HEK293 (cell line): Measurements from ENCODE around the gene TACC2.

ENCODE experiments used
- CTCF ChIA-PET: fragments of 350-600 bp; formaldehyde crosslinking; extraction: SDS; loops from one replicate; lab custom pipeline; 2021; ENCODE audit warnings: antibody characterized with exemption; lab: Yijun Ruan, JAX
- POLR2A ChIA-PET: fragments of 300-600 bp; formaldehyde crosslinking; extraction: SDS; loops from one replicate; lab custom pipeline; 2020; ENCODE audit warnings: antibody characterized with exemption, inconsistent platforms; lab: Yijun Ruan, JAX
- H3K27ac ChIP-seq: fragments of 200-500 bp; sonication (Bioruptor generic); 2 replicates; pipeline ENCODE4 v1.5.1; 2014; ENCODE audit warnings: low read depth, low read length, control low read depth, inconsistent platforms; ENCODE audit errors: extremely low read depth
- H3K36me3 ChIP-seq, 2 experiments: fragments of 200-500 bp in 1 of 2; sonication (Bioruptor generic) in 1 of 2; 1 replicate in 1 of 2; 2 replicates in 1 of 2; pipeline ENCODE4 v1.5.1; 2014 to 2017; ENCODE audit warnings: inconsistent platforms in 2 of 2, low read length in 2 of 2; ENCODE audit not compliant: control insufficient read depth in 2 of 2, insufficient read depth in 1 of 2
- H3K4me1 ChIP-seq: fragments of 200-500 bp; sonication (Bioruptor generic); 2 replicates; pipeline ENCODE4 v1.5.1; 2014; ENCODE audit warnings: mild to moderate bottlenecking, low read length, inconsistent platforms; ENCODE audit not compliant: control insufficient read depth, insufficient read depth
- H3K4me3 ChIP-seq: 2 replicates; pipeline ENCODE4 v1.5.1; 2011; ENCODE audit warnings: low read depth, mild to moderate bottlenecking, control low read depth, low read length, moderate library complexity
- H3K9me3 ChIP-seq: fragments of 200-500 bp; sonication (Bioruptor generic); 2 replicates; pipeline ENCODE4 v1.5.1; 2014; ENCODE audit warnings: low read depth, low read length, inconsistent platforms; ENCODE audit not compliant: control insufficient read depth, insufficient read depth
- ATF2 ChIP-seq: fragments of 450-650 bp; formaldehyde crosslinking; IDR thresholded peaks from 2 replicates; pipeline ENCODE4 v1.5.1; 2016; ENCODE audit warnings: missing biosample characterization, missing genetic modification characterization, low read depth
- INSM2 ChIP-seq: fragments of 450-650 bp; formaldehyde crosslinking; IDR thresholded peaks from 2 replicates; pipeline ENCODE4 v1.5.1; 2016; ENCODE audit warnings: missing biosample characterization, missing genetic modification characterization
- MYNN ChIP-seq: fragments of 450-650 bp; formaldehyde crosslinking; IDR thresholded peaks from 2 replicates; pipeline ENCODE4 v1.5.1; 2016; ENCODE audit warnings: missing biosample characterization, missing genetic modification characterization, borderline replicate concordance
- OVOL3 ChIP-seq: fragments of 450-650 bp; formaldehyde crosslinking; IDR thresholded peaks from 2 replicates; pipeline ENCODE4 v1.5.1; 2016; ENCODE audit warnings: missing biosample characterization, missing genetic modification characterization
- PBX3 ChIP-seq: sonication (generic); formaldehyde crosslinking; IDR thresholded peaks from 2 replicates; pipeline ENCODE4 v1.8.1; 2022; ENCODE audit warnings: mild to moderate bottlenecking, moderate library complexity, missing genetic modification reagents
- RBAK ChIP-seq: fragments of 450-650 bp; formaldehyde crosslinking; IDR thresholded peaks from 2 replicates; pipeline ENCODE4 v1.5.1; 2016; ENCODE audit warnings: missing biosample characterization, missing genetic modification characterization
- SALL2 ChIP-seq: fragments of 450-650 bp; formaldehyde crosslinking; IDR thresholded peaks from 2 replicates; pipeline ENCODE4 v1.5.0; 2017; ENCODE audit warnings: missing biosample characterization, mild to moderate bottlenecking, missing genetic modification characterization, borderline replicate concordance
- ZBTB10 ChIP-seq: fragments of 450-650 bp; formaldehyde crosslinking; IDR thresholded peaks from 2 replicates; pipeline ENCODE4 v1.5.1; 2016; ENCODE audit warnings: missing biosample characterization, missing genetic modification characterization
- ZBTB11 ChIP-seq: fragments of 450-650 bp; formaldehyde crosslinking; conservative IDR thresholded peaks from 2 replicates; pipeline ENCODE4 v1.5.1; 2016; ENCODE audit warnings: low read depth, missing biosample characterization, missing genetic modification characterization
- ZNF10 ChIP-seq: fragments of 450-650 bp; formaldehyde crosslinking; IDR thresholded peaks from 2 replicates; pipeline ENCODE4 v1.5.1; 2017; ENCODE audit warnings: missing biosample characterization, missing genetic modification characterization
- ZNF18 ChIP-seq: fragments of 450-650 bp; formaldehyde crosslinking; IDR thresholded peaks from 2 replicates; pipeline ENCODE4 v1.5.1; 2016; ENCODE audit warnings: missing biosample characterization, missing genetic modification characterization
- ZNF184 ChIP-seq: fragments of 450-650 bp; IDR thresholded peaks from 2 replicates; pipeline ENCODE4 v1.5.1; 2018; ENCODE audit warnings: missing biosample characterization, mild to moderate bottlenecking, missing genetic modification characterization
- ZNF2 ChIP-seq: fragments of 450-650 bp; formaldehyde crosslinking; IDR thresholded peaks from 2 replicates; pipeline ENCODE4 v1.5.1; 2016; ENCODE audit warnings: missing biosample characterization, missing genetic modification characterization
- ZNF223 ChIP-seq: fragments of 450-650 bp; formaldehyde crosslinking; IDR thresholded peaks from 2 replicates; pipeline ENCODE4 v1.5.1; 2016; ENCODE audit warnings: missing biosample characterization, missing genetic modification characterization
- ZNF280C ChIP-seq: fragments of 450-650 bp; formaldehyde crosslinking; IDR thresholded peaks from 2 replicates; pipeline ENCODE4 v1.5.1; 2016; ENCODE audit warnings: missing biosample characterization, missing genetic modification characterization
- ZNF521 ChIP-seq: fragments of 450-650 bp; formaldehyde crosslinking; IDR thresholded peaks from 2 replicates; pipeline ENCODE4 v1.5.1; 2017; ENCODE audit warnings: missing biosample characterization, mild to moderate bottlenecking, missing genetic modification characterization
- ZNF571 ChIP-seq: fragments of 450-650 bp; formaldehyde crosslinking; IDR thresholded peaks from 2 replicates; pipeline ENCODE4 v1.5.0; 2017; ENCODE audit warnings: missing biosample characterization, missing genetic modification characterization
- ZNF580 ChIP-seq: fragments of 450-650 bp; formaldehyde crosslinking; IDR thresholded peaks from 2 replicates; pipeline ENCODE4 v1.5.1; 2016; ENCODE audit warnings: missing biosample characterization, missing genetic modification characterization
- ZSCAN4 ChIP-seq: fragments of 450-650 bp; formaldehyde crosslinking; IDR thresholded peaks from 2 replicates; pipeline ENCODE4 v1.5.1; 2017; ENCODE audit warnings: missing biosample characterization, missing genetic modification characterization
- ZXDB ChIP-seq: fragments of 450-650 bp; formaldehyde crosslinking; IDR thresholded peaks from 2 replicates; pipeline ENCODE4 v1.5.1; 2016; ENCODE audit warnings: missing biosample characterization, missing genetic modification characterization

The TACC2 gene

GRCh38 chr10:122152544-122152943 is 163.6 kb downstream of the TACC2 start (continued):
- TF ChIP-seq ZBTB11 (tag by site-specific recombination) (no peak), ZXDB (tag by site-specific recombination) (no peak), ZNF2 (tag by site-specific recombination) (no peak), ZNF10 (tag by site-specific recombination) (no peak), OVOL3 (no peak), ZNF223 (no peak), ZNF18 (tag by site-specific recombination) (peak; percentile 84), RBAK (tag by site-specific recombination) (no peak), ATF2 (tag by site-specific recombination) (no peak), ZNF184 (no peak)
- TF ChIP-seq, all 188 proteins: peak for 4

GRCh38 chr10:122154031-122154544 is 165.1 kb downstream of the TACC2 start:
- H3K4me3 ChIP-seq: no peak overlapping the region
- H3K9me3 ChIP-seq: no peaks in the 10 kb centered on the region
- H3K4me1 ChIP-seq: no peaks in the 10 kb centered on the region; the same call in 1 of the 2 replicates
- ChIA-PET CTCF (interaction anchor here (1.0 to 3.8 kb wide), 3 partner anchors 9 to 111 kb away, joined by 3 to 15 read pairs (median 5); no protein-coding TSS in a partner anchor), POLR2A (no interaction called here)
- H3K27ac ChIP-seq: no peak overlapping the region
- no peaks in the 10 kb centered on the region for H3K36me3 ChIP-seq
- TF ChIP-seq ZNF580 (tag by site-specific recombination): no peak
- no peak for TF ChIP-seq ZNF571 (tag by site-specific recombination)
- no peak for TF ChIP-seq SALL2 (tag by site-specific recombination)
- no peak for TF ChIP-seq INSM2 (tag by site-specific recombination)
- no peak for TF ChIP-seq ZSCAN4 (tag by site-specific recombination)
- TF ChIP-seq PBX3 (CRISPR knock-in tag): no peak
- TF ChIP-seq ZBTB10 (tag by site-specific recombination): no peak
- no peak for TF ChIP-seq ZNF280C (tag by site-specific recombination)
- TF ChIP-seq ZNF521 (tag by site-specific recombination): no peak
- TF ChIP-seq MYNN (tag by site-specific recombination): no peak
